ENCODE measurements around the gene UGT1A4.

UGT1A4 gene

GRCh38 chr2:233814056-233814835, 95.7 kb downstream of the UGT1A4 start:
- DNase-seq, result no peak

DNA sequence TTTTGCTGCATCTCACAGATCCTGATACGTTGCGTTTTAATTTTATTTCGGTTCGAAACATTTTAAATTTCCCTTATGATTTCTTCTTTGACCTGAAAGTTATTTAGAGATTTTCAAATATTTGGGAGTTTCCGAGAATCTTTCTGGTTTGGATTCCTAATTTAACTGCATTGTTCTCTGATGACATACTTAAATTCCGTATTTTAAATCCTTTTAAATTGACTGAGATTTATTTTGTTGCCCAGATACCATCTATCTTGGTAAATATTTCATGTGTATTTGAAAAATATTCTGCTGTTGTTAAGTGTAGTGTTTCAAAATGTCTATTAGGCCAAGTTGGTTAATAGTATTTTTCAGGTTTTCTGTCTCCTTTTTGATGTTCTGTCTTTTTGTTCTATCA, 97.3 kb downstream of the UGT1A4 start:
- DNase-seq, result no peak

- DNase-seq, result no peak
These were observed 97.8 kb downstream of the UGT1A4 start for GRCh38 chr2:233816334-233816733.

GRCh38 chr2:233816771-233817170, 98.2 kb downstream of the UGT1A4 start:
- no peak for DNase-seq

DNA sequence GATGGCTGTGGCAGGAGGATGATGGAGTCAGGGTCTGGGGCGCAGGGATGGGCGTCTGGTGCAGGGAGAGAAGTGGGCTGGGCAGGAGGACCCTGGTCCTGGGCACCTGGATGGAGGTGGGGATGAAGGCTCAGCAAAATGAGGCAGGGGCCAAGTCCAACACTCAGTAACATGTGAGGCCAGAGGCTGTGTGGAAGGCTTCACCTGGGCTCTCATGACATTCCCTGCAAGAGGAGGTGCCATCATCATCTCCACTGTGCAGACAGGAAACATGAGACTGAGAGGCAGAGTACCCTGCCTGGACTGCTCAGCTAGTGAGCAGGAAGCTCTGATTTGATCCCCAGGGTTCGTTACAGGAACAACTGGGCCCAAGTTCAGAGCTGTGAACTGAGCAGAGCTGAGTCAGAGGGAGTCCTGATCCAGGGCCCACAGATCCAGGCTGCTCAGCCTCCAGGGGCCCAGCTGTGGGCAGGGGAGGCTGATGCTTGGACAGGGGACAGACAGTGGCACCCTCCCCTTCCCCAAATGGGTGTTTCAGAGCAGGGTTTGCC, 98.9 kb downstream of the UGT1A4 start:
- DNase-seq, result no peak

- no peak for DNase-seq
These were observed 99.6 kb downstream of the UGT1A4 start for GRCh38 chr2:233817995-233818638.

DNA sequence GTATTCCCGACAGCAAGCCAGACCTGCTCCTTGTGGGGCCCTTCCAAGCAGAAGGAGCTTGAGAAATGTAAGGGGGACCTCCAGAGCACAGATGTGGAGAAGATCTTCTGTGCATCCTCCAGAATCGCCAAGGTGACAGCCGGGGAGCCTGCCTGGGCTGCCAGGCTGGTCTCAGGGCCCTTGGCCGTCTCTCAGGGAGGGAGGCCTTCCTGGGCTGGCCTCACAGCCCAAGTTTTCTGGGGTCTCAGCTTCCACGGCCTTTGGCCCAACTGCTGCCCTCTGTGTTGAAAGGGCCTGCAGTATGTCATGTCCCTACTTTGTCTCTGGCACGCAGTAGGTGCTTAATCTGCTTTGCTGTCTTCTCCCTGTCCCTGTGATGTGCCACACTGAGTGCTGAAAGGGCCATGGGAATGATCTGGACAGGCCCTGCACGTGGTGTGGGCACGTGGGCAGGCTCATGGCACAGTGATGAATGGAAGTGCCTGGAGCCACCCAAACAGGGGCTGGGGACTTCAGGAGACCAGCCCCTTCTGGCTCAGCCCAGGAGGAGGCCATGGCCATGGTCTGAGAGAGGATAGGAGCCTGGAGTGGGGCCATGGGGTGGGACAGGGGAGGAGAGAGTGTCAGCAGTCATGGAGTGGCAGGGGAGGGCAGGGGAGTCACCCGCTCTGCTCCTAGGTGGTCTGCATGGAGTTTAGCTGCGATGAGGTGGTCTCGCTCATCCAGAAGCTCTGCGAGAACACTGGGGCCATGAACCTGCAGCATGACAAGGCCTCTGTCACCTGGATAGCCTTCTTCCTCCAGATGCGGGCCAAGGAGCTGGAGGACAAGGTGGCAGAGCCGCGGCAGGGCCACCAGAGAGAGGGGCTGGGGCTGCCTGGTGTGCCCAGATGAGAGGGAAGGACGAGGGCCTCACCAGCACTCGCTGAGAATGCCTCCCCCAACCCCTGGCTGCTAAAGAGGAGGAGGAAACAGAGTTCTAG, 100.4 kb downstream of the UGT1A4 start:
- no peak for DNase-seq

DNA sequence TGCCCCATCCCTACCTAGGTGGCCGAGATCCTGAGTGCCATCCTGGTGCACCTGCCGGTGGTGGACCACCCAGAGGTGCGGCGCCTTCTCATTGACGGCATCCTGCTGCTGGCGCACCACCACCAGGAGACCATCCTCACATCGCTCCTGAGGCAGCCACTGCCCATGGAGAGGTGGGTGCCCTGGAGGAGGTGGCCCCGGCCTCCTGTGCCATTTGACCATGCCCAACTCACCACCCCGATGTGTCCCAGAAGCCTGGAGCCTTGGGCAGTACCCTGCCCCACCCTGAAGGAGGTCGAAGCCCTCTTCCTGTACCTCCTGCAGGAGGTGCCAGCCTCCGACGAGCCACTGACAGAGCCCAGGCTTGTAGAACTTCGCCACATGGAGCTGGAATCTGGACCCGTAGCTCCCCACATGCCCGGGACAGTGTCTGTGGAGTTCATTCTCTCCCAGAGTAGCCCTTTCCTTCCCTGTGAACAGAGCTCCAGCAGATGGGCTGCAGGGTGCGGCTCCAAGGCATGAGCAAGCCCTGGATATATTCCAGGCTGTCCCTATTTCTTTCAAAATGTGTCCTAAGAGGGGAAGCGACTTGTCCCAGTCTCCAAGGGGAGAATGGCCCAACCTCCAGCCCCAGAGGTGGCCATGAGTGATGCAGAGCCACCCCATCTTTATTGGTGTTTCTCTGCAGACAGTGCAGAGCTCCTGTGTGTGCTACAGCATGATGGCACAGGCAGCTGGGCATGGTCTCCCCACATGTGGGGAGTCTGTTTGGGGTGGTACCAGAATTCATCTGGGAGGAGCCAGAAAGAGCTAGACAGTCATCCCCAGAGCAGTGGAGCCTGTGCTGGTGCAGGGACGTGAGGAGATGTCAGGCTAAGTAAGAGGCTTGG, 101.6 kb downstream of the UGT1A4 start:
- no peak for DNase-seq

DNA sequence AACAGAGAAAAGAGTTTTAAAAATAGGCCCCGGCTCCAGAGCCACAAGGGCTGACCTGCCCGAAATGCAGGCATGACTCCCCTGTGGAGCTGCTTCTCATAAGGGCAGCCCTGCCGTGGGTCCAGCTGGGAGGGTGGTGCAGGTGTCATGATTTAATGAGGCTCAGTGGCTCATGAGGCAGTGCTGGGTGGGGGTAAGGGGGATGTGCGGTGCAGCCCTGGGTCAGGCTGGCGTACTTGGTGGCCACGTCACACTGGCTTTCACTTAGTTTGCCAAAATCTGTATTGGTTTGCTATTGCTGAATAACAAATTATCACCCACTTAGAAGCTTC, 102.2 kb downstream of the UGT1A4 start:
- DNase-seq, result no peak

- DNase-seq, result no peak
These were observed 102.7 kb downstream of the UGT1A4 start for GRCh38 chr2:233821196-233821595.

DNA sequence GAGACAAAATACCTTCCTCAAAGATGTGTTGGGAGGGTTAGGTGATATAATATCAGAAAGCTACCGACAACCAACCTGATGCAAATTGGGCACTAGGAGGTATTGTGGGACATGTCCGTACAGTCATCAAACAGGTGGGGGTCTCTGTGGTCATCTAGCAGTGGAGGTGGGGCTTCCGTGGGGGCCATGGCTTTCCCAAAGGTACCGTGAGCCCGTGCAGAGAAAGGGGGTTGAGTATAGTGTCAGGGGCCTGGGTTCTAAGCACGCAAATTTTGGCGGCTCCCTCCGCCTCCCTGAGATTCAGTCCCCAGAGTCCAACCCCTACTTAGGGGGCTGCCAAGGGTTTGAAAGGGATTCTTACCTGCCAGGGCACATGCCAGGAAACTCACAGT, 103.2 kb downstream of the UGT1A4 start:
- no peak for DNase-seq

GRCh38 chr2:233822101-233822771, 103.7 kb downstream of the UGT1A4 start:
- DNase-seq, result no peak

All from inflammatory macrophage (primary cell).